ENCODE data around the gene EPX.
A peak's percentile ranks its signal among the peaks of the same experiment; 100 is the strongest.

Gene EPX

GRCh38 chr17:58184986-58185761 is 7.4 kb upstream of the EPX start:
- no peak for DNase-seq (ENCODE audit: low read depth in 2 of 2)

GRCh38 chr17:58186591-58186990 is 5.9 kb upstream of the EPX start:
- DNase-seq (ENCODE audit: low read depth in 2 of 2) = no peak

GRCh38 chr17:58187063-58187462 is 5.5 kb upstream of the EPX start:
- no peak for DNase-seq (ENCODE audit: low read depth in 2 of 2)

GRCh38 chr17:58187675-58188074 is 4.9 kb upstream of the EPX start:
- DNase-seq (ENCODE audit: low read depth in 2 of 2) = no peak

GRCh38 chr17:58189436-58190146 is 2.9 kb upstream of the EPX start:
- DNase-seq (ENCODE audit: low read depth in 2 of 2) = peak; percentile 47 to 58

GRCh38 chr17:58191241-58191896 is 1.2 kb upstream of the EPX start:
- DNase-seq (ENCODE audit: low read depth in 2 of 2) = no peak

DNA sequence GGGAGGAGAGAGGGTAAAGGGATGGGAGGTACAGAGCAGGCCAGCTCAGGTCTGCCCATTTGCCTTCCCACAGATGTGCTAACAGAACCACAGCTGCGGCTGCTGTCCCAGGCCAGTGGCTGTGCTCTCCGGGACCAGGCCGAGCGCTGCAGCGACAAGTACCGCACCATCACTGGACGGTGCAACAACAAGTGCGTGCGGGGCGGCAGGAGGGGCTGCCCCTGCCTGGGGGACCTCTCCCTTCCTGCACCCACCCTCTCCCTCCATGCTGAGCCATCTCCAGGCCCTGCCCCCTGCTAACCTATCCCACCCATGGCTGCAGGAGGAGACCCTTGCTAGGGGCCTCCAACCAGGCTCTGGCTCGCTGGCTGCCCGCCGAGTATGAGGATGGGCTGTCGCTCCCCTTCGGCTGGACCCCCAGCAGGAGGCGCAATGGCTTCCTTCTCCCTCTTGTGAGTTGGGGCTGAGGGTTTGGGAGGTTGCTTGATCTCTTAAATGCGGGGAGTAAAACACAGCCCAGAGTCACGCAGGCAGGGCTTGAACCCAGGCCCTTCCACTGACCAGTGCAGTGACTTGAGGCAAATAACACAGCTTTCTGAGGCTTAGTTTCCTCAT is 1.2 kb downstream of the EPX start:
- DNase-seq (ENCODE audit: low read depth in 2 of 2) = no peak

GRCh38 chr17:58195518-58196123 is 3.1 kb downstream of the EPX start:
- no peak for DNase-seq (ENCODE audit: low read depth in 2 of 2)

GRCh38 chr17:58196610-58197009 is 4.1 kb downstream of the EPX start:
- DNase-seq (ENCODE audit: low read depth in 2 of 2) = no peak

DNA sequence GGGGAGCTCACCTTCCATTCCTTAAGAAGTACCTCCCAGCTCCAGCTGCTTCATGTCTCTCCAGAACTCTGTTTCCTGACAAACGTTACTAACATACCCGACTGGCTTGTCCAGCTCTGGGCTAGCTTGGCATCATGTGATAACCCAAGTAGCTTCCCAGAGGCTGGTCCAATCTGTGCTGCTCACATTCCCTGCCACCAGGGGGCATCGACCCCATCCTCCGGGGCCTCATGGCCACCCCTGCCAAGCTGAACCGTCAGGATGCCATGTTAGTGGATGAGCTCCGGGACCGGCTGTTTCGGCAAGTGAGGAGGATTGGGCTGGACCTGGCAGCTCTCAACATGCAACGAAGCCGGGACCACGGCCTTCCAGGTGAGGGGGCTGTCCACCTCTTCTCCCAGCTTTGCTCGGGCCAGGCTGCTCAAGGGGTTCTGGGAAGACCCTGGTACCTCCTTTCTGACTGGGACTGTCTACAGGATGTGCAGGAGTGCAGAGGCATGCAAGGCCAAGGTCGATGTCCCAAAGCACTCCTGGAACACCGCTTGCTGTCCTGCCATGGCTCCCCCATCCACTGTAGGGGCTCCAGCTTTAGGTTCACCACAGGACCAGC is 7.6 kb downstream of the EPX start:
- DNase-seq (ENCODE audit: low read depth in 2 of 2) = no peak

GRCh38 chr17:58202859-58203258 is 10.3 kb downstream of the EPX start:
- DNase-seq (ENCODE audit: low read depth in 2 of 2) = no peak

GRCh38 chr17:58204796-58205195 is 12.3 kb downstream of the EPX start:
- no peak for DNase-seq (ENCODE audit: low read depth in 2 of 2)

DNA sequence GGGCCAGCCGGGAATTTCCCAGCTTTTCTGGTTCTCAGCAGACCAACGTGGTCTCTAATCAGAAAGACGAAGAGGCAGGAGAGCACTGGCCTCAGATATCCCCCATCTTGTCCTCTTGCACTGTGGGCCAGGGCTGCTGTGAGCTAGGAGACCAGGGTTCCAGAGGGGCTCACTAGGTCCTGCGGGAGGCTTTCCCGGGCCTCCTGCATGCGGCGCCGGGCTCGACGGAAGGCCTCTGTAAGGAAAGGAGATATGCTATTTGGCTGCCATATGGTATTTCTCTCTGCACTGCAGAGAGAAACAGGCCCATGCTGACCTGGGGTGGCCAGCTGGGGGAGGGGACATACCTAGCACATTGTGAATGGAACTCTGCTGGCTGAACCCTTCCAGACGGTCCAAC is 13.4 kb downstream of the EPX start:
- DNase-seq (ENCODE audit: low read depth in 2 of 2) = no peak

- no peak for DNase-seq (ENCODE audit: low read depth in 2 of 2)
Observed at GRCh38 chr17:58207451-58207850, 14.9 kb downstream of the EPX start.

GRCh38 chr17:58208344-58208743 is 15.8 kb downstream of the EPX start:
- no peak for DNase-seq (ENCODE audit: low read depth in 2 of 2)

GRCh38 chr17:58210922-58211321 is 18.4 kb downstream of the EPX start:
- DNase-seq (ENCODE audit: low read depth in 2 of 2) = no peak

- DNase-seq (ENCODE audit: low read depth in 2 of 2) = no peak
Observed at GRCh38 chr17:58215685-58216084, 23.2 kb downstream of the EPX start.

- DNase-seq (ENCODE audit: low read depth in 2 of 2) = no peak
Observed at GRCh38 chr17:58217766-58218165, 25.2 kb downstream of the EPX start.

DNA sequence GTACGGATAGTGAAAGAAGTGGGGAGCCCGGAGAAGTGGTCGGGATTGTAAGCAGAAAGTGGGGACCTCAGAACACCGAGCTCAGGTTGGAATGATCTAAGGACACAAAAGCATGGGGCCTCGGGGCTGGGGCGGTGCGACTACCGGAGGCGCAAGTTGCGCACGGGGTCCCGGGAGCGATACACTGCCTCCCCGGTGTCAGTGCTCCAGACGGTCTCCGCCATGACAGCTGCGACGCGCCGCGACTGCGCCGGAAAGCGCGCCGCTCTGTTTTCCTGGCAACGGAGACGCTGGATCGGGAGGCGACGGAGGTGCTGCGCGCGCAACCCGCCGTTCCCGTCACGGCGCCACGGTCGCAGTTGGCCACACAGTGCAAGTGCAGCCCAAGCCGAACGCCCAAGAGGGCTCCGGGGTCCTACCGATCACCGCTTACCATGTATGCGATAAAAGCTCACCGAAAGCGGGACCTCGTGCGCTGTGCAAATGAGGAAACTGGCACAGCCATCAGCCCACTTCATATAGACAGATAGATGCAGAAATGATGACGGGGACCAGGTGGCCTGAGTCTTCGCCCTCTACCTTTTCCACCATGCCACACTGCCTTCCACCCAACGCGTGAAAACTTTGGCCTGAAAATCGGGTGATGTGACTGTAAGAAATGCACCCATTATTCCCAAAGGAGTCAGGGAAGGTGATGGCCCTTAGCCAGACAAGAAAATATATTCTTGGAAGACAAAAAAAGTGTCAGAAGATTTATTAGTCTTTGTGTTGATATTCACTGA is 26.7 kb downstream of the EPX start, which contains the start of gene MKS1:
MKS1 (minus strand) TSS at position 249 of the 782 bp plus-strand sequence; CDS start at position 224, 25 bp downstream.
- peak; percentile 67 to 69 for DNase-seq (ENCODE audit: low read depth in 2 of 2)

DNA sequence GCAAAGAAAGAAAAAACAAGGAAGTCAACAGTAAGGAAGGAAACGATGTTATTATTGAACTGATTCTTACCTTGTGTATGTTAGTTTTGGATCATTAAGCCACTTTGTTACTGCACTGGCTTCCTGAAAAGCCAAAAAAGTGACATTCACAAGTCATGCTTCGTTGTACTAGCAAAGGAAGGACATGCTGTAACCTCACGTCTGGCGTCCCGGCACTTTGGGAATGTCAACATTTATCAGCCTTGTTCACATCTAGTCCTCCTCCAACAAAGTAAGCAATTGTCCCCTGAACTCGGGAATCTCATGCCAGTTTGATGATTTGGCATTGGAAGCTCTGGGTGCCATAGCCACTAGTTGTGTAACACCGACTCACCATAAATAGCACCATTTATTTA is 27.3 kb downstream of the EPX start:
- no peak for DNase-seq (ENCODE audit: low read depth in 2 of 2)

- peak; percentile 25 to 33 for DNase-seq (ENCODE audit: low read depth in 2 of 2)
Observed at GRCh38 chr17:58224315-58224714, 31.8 kb downstream of the EPX start.

All from fibroblast of skin of left biceps (primary cell).